ENCODE results near the gene MTFMT. TPM values are rescaled to one million over a fixed set of nuclear protein-coding genes. Genes with fewer than 3 reads are reported as not detected.

MTFMT gene
- total RNA-seq, 1 donor from 2014 or later = 10.6 TPM

GRCh38 chr15:65059369-65059750 lies 29.9 kb upstream of the MTFMT start:
- Mint-ChIP-seq H3K9me3 (ENCODE audit: unreplicated experiment) (no peaks in the 10 kb centered on the region), H3K4me3 (ENCODE audit: unreplicated experiment) (no peak overlapping the region), H3K4me1 (ENCODE audit: unreplicated experiment) (no peaks in the 10 kb centered on the region), H3K36me3 (ENCODE audit: low read depth, unreplicated experiment) (no peaks in the 10 kb centered on the region), H3K27ac (ENCODE audit: unreplicated experiment) (no peak overlapping the region), H3K27me3 (ENCODE audit: unreplicated experiment) (peaks cover 3% of the 10 kb centered on the region)
- DNase-seq (ENCODE audit: low spot score) = no peak
- no peak for TF ChIP-seq CTCF (IDR thresholded peaks at IDR 0.05; ENCODE audit: unreplicated experiment)

- Mint-ChIP-seq H3K27ac (ENCODE audit: unreplicated experiment) (no peak overlapping the region), H3K27me3 (ENCODE audit: unreplicated experiment) (peaks cover 3% of the 10 kb centered on the region), H3K36me3 (ENCODE audit: low read depth, unreplicated experiment) (no peaks in the 10 kb centered on the region), H3K4me3 (ENCODE audit: unreplicated experiment) (no peak overlapping the region), H3K9me3 (ENCODE audit: unreplicated experiment) (no peaks in the 10 kb centered on the region), H3K4me1 (ENCODE audit: unreplicated experiment) (no peaks in the 10 kb centered on the region)
- no peak for TF ChIP-seq CTCF (IDR thresholded peaks at IDR 0.05; ENCODE audit: unreplicated experiment)
- DNase-seq (ENCODE audit: low spot score) = no peak
Measured at GRCh38 chr15:65058394-65059368, 29.2 kb upstream of the MTFMT start.

GRCh38 chr15:65057549-65057940 lies 28.1 kb upstream of the MTFMT start:
- H3K27ac Mint-ChIP-seq (ENCODE audit: unreplicated experiment) = no peak overlapping the region
- no peaks in the 10 kb centered on the region for H3K36me3 Mint-ChIP-seq (ENCODE audit: low read depth, unreplicated experiment)
- peaks cover 3% of the 10 kb centered on the region for H3K27me3 Mint-ChIP-seq (ENCODE audit: unreplicated experiment)
- no peak for DNase-seq (ENCODE audit: low spot score)
- no peak overlapping the region for H3K4me3 Mint-ChIP-seq (ENCODE audit: unreplicated experiment)
- no peaks in the 10 kb centered on the region for H3K4me1 Mint-ChIP-seq (ENCODE audit: unreplicated experiment)
- no peak for TF ChIP-seq CTCF (IDR thresholded peaks at IDR 0.05; ENCODE audit: unreplicated experiment)
- no peaks in the 10 kb centered on the region for H3K9me3 Mint-ChIP-seq (ENCODE audit: unreplicated experiment)

- H3K27ac Mint-ChIP-seq (ENCODE audit: unreplicated experiment) = no peak overlapping the region
- H3K4me1 Mint-ChIP-seq (ENCODE audit: unreplicated experiment) = no peaks in the 10 kb centered on the region
- no peak for TF ChIP-seq CTCF (IDR thresholded peaks at IDR 0.05; ENCODE audit: unreplicated experiment)
- H3K4me3 Mint-ChIP-seq (ENCODE audit: unreplicated experiment) = no peak overlapping the region
- DNase-seq (ENCODE audit: low spot score) = no peak
- H3K27me3 Mint-ChIP-seq (ENCODE audit: unreplicated experiment) = peaks cover 4% of the 10 kb centered on the region
- no peaks in the 10 kb centered on the region for H3K36me3 Mint-ChIP-seq (ENCODE audit: low read depth, unreplicated experiment)
- no peaks in the 10 kb centered on the region for H3K9me3 Mint-ChIP-seq (ENCODE audit: unreplicated experiment)
Measured at GRCh38 chr15:65056868-65057548, 27.6 kb upstream of the MTFMT start.

GRCh38 chr15:65056106-65056505 lies 26.7 kb upstream of the MTFMT start:
- no peak overlapping the region for H3K4me3 Mint-ChIP-seq (ENCODE audit: unreplicated experiment)
- no peaks in the 10 kb centered on the region for H3K36me3 Mint-ChIP-seq (ENCODE audit: low read depth, unreplicated experiment)
- no peak overlapping the region for H3K27ac Mint-ChIP-seq (ENCODE audit: unreplicated experiment)
- no peaks in the 10 kb centered on the region for H3K9me3 Mint-ChIP-seq (ENCODE audit: unreplicated experiment)
- no peak for TF ChIP-seq CTCF (IDR thresholded peaks at IDR 0.05; ENCODE audit: unreplicated experiment)
- no peak for DNase-seq (ENCODE audit: low spot score)
- H3K4me1 Mint-ChIP-seq (ENCODE audit: unreplicated experiment) = no peaks in the 10 kb centered on the region
- H3K27me3 Mint-ChIP-seq (ENCODE audit: unreplicated experiment) = peaks cover 7% of the 10 kb centered on the region

Measured in endothelial cell (in vitro differentiated cells).